GM12801 (cell line): ENCODE measurements around the gene PGS1.

ENCODE experiments used
- CTCF ChIP-seq: IDR thresholded peaks from one replicate; pipeline ENCODE4 v1.5.1; 2011; ENCODE audit warnings: control low read depth; ENCODE audit not compliant: insufficient read length; ENCODE audit errors: extremely low read depth

The PGS1 gene

DNA sequence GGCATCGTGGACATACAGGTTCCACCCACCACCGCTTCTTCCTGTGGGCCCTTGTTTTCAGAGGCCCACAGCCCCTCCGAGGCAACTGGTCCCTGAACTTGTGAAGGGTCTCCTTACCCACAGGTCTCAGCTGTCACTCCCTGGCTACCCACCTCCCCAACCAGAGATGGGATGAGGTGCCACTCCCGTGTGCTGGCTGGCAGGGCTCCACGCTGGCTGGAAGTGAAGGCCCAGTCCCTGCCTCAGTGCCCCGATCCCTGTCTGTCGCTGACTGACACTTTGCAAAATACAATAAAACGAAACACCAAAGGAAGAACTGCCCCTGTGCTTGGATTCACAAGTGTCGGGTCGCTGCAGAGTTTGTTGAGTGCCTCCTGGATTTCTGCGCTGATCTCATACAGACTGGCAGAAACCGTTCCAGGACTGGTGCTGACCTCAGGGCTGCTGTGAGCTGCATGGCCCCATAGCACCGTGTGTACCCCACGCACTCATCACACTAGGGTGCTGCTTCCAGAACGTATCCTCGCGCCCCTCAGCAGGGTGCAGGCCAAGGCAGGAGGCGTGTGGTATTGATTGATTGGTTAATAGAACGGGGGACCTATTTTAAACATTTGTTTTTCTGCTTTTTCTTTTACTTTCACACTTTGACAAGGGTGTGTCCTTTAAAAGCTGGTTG is 57.0 kb downstream of the PGS1 start:
- TF ChIP-seq CTCF: no peak

DNA sequence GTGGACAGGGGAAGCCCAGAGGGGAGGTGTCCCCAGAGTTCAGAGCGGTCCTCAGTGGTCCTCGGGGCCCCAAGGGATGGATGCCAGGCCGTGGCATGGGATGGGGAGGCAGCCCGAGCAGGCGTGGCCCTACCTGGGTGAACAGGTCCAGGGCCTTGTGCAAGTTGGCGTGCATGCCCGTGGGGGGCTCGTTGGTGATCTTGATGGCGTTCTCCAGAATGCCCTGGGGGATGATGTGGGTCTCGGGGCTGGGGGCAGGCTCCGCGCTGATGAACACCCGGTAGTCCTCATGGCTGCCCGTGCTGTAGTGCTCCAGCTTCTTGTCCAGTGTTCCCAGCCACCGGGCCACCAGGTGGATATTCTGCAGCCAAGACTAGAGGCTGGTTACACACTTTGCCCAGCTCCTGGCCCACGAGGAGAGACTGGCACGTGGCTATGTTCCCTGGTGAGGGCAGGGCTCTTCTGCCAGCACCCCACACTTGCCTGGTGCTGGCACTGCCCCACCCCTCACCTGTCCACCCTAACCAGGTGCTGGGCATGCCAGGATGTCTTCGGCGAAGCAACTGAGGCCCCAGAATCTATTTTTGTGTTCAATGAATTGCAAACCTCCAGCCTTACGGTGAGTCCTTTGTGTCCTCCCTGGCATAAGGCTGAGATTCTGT is 59.2 kb downstream of the PGS1 start:
- TF ChIP-seq CTCF: no peak

- no peak for TF ChIP-seq CTCF
These were observed 59.8 kb downstream of the PGS1 start for GRCh38 chr17:78438271-78438691.

- no peak for TF ChIP-seq CTCF
These were observed 60.4 kb downstream of the PGS1 start for GRCh38 chr17:78438694-78439325.

- no peak for TF ChIP-seq CTCF
These were observed 63.0 kb downstream of the PGS1 start for GRCh38 chr17:78441271-78441971.

GRCh38 chr17:78442648-78443218 is 64.3 kb downstream of the PGS1 start:
- TF ChIP-seq CTCF: no peak

- TF ChIP-seq CTCF: no peak
These were observed 65.9 kb downstream of the PGS1 start for GRCh38 chr17:78444392-78444791.
